ENCODE measurements around the gene PLOD2.

PLOD2 gene

GRCh38 chr3:146100180-146100579 is 60.8 kb downstream of the PLOD2 start:
- DNase-seq (ENCODE audit: low spot score), result no peak

GRCh38 chr3:146099316-146099715 is 61.7 kb downstream of the PLOD2 start:
- no peak for DNase-seq (ENCODE audit: low spot score)

GRCh38 chr3:146093896-146094295 is 67.1 kb downstream of the PLOD2 start:
- peak; percentile 7 for DNase-seq (ENCODE audit: low spot score)

GRCh38 chr3:146092230-146092629 is 68.8 kb downstream of the PLOD2 start:
- no peak for DNase-seq (ENCODE audit: low spot score)

- no peak for DNase-seq (ENCODE audit: low spot score)
Observed at GRCh38 chr3:146091397-146091796, 69.6 kb downstream of the PLOD2 start.

GRCh38 chr3:146090521-146090920 is 70.5 kb downstream of the PLOD2 start:
- DNase-seq (ENCODE audit: low spot score), result no peak

- no peak for DNase-seq (ENCODE audit: low spot score)
Observed at GRCh38 chr3:146088840-146089239, 72.1 kb downstream of the PLOD2 start.

- DNase-seq (ENCODE audit: low spot score), result no peak
Observed at GRCh38 chr3:146087116-146087515, 73.9 kb downstream of the PLOD2 start.

- no peak for DNase-seq (ENCODE audit: low spot score)
Observed at GRCh38 chr3:146086211-146086610, 74.8 kb downstream of the PLOD2 start.

- DNase-seq (ENCODE audit: low spot score), result no peak
Observed at GRCh38 chr3:146085678-146086077, 75.3 kb downstream of the PLOD2 start.

- DNase-seq (ENCODE audit: low spot score), result no peak
Observed at GRCh38 chr3:146080578-146080977, 80.4 kb downstream of the PLOD2 start.

GRCh38 chr3:146078031-146078430 is 83.0 kb downstream of the PLOD2 start:
- no peak for DNase-seq (ENCODE audit: low spot score)

- DNase-seq (ENCODE audit: low spot score), result no peak
Observed at GRCh38 chr3:146077181-146077580, 83.8 kb downstream of the PLOD2 start.

GRCh38 chr3:146072824-146073223 is 88.2 kb downstream of the PLOD2 start:
- DNase-seq (ENCODE audit: low spot score), result no peak

GRCh38 chr3:146072061-146072460 is 88.9 kb downstream of the PLOD2 start:
- DNase-seq (ENCODE audit: low spot score), result no peak

GRCh38 chr3:146071632-146072031 is 89.4 kb downstream of the PLOD2 start:
- no peak for DNase-seq (ENCODE audit: low spot score)

GRCh38 chr3:146067048-146067447 is 93.9 kb downstream of the PLOD2 start:
- peak; percentile 14 for DNase-seq (ENCODE audit: low spot score)

- DNase-seq (ENCODE audit: low spot score), result peak; percentile 13
Observed at GRCh38 chr3:146065573-146066006, 95.4 kb downstream of the PLOD2 start.

- DNase-seq (ENCODE audit: low spot score), result no peak
Observed at GRCh38 chr3:146058241-146058640, 102.7 kb downstream of the PLOD2 start.

GRCh38 chr3:146052791-146053310 is 108.1 kb downstream of the PLOD2 start:
- DNase-seq (ENCODE audit: low spot score), result no peak

GRCh38 chr3:146052056-146052790 is 108.8 kb downstream of the PLOD2 start:
- DNase-seq (ENCODE audit: low spot score), result no peak

GRCh38 chr3:146050691-146051090 is 110.3 kb downstream of the PLOD2 start:
- DNase-seq (ENCODE audit: low spot score), result no peak

GRCh38 chr3:146047485-146047884 is 113.5 kb downstream of the PLOD2 start:
- DNase-seq (ENCODE audit: low spot score), result no peak

GRCh38 chr3:146044046-146044445 is 116.9 kb downstream of the PLOD2 start:
- DNase-seq (ENCODE audit: low spot score), result no peak
